GM21737 (cell line): Measurements from ENCODE around the gene ACAP2.

Experiments used
- ATAC-seq: cut with Tn5 transposase; IDR thresholded peaks from one replicate; pipeline ENCODE4 v1.9.1; 2021; ENCODE audit warnings: mild to moderate bottlenecking, moderate library complexity; ENCODE audit not compliant: unreplicated experiment

Gene ACAP2

DNA sequence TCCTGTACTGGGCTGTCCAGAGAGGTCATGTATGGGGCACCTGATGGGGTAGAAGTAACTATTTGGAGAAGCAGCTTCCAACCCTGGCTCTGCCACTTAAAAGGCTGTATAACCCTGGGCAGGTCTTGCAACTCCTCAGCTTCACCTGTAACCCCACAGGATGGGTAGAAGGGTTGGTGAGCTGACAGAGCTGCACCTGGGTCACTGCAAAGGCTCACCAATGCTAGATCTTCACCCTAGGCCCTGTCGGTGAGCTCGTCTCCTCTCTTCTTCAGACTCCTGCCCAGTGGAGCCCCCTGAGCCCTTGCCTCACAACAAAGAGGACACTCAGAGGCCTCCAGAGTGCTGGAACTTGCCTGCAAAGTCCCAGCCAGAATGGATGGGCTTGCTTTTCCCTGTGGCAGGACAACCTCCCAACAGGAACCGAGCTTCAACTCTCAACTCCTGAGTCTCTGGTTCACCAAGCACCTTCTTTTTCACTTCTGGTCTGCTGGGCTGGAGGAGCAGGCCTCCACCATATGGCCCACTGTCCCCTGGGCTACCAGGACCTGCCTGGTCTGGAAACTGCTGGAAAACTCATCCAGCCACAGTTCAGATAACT is 217.7 kb downstream of the ACAP2 start:
- ATAC-seq, result no peak
